ENCODE measurements around the gene HECW1. TPM values are rescaled to one million over a fixed set of nuclear protein-coding genes. Genes with fewer than 3 reads are reported as not detected.

Gene HECW1
- total RNA-seq, 2 donors from 2014 or later, result 0.04 TPM; not detected in 1

DNA sequence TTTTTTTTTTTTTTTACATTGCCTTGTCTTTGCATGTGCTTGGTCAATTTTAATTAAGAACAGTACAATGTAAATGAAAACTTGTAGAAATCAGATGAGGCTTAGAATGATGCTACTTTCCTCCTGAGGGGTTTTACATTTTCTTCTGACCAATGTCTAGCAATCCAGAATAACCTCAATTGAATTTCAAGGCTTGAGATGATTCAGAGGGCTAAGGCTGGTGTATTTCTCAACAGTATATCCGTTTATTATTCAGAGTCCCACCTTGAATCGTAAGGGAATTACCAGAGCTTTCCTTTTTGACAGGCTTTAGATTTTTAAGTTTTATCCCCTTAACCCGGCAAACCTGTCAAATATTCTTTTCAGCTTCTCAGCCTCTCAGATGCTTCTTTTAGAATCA, 239.2 kb downstream of the HECW1 start:
- H3K36me3 ChIP-seq, result no peaks in the 10 kb centered on the region
- TF ChIP-seq, protein P1, sequence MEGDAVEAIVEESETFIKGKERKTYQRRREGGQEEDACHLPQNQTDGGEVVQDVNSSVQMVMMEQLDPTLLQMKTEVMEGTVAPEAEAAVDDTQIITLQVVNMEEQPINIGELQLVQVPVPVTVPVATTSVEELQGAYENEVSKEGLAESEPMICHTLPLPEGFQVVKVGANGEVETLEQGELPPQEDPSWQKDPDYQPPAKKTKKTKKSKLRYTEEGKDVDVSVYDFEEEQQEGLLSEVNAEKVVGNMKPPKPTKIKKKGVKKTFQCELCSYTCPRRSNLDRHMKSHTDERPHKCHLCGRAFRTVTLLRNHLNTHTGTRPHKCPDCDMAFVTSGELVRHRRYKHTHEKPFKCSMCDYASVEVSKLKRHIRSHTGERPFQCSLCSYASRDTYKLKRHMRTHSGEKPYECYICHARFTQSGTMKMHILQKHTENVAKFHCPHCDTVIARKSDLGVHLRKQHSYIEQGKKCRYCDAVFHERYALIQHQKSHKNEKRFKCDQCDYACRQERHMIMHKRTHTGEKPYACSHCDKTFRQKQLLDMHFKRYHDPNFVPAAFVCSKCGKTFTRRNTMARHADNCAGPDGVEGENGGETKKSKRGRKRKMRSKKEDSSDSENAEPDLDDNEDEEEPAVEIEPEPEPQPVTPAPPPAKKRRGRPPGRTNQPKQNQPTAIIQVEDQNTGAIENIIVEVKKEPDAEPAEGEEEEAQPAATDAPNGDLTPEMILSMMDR (IDR thresholded peaks at IDR 0.05), result no peak

GRCh38 chr7:43353902-43354301, 241.5 kb downstream of the HECW1 start:
- Histone ChIP-seq H3K27me3 (no peaks in the 10 kb centered on the region), H3K4me3 (no peak overlapping the region), H3K36me3 (no peaks in the 10 kb centered on the region), H3K27ac (no peak overlapping the region), H3K9me3 (no peaks in the 10 kb centered on the region), H3K4me1 (no peaks in the 10 kb centered on the region)
- DNase-seq (ENCODE audit: low spot score), result no peak
- TF ChIP-seq, protein P1 (IDR thresholded peaks at IDR 0.05), result no peak

More for the DNA sequence above, 239.2 kb downstream of the HECW1 start:
- Histone ChIP-seq H3K4me3 (no peak overlapping the region), H3K9me3 (no peaks in the 10 kb centered on the region), H3K27me3 (no peaks in the 10 kb centered on the region), H3K27ac (no peak overlapping the region), H3K4me1 (no peaks in the 10 kb centered on the region)
- DNase-seq (ENCODE audit: low spot score), result no peak

- H3K4me1 ChIP-seq, result no peaks in the 10 kb centered on the region
- H3K4me3 ChIP-seq, result no peak overlapping the region
- TF ChIP-seq, protein P1 (IDR thresholded peaks at IDR 0.05), result no peak
- no peaks in the 10 kb centered on the region for H3K9me3 ChIP-seq
- DNase-seq (ENCODE audit: low spot score), result no peak
- H3K27me3 ChIP-seq, result no peaks in the 10 kb centered on the region
- H3K36me3 ChIP-seq, result no peaks in the 10 kb centered on the region
- no peak overlapping the region for H3K27ac ChIP-seq
Observed at GRCh38 chr7:43362652-43363034, 250.2 kb downstream of the HECW1 start.

DNA sequence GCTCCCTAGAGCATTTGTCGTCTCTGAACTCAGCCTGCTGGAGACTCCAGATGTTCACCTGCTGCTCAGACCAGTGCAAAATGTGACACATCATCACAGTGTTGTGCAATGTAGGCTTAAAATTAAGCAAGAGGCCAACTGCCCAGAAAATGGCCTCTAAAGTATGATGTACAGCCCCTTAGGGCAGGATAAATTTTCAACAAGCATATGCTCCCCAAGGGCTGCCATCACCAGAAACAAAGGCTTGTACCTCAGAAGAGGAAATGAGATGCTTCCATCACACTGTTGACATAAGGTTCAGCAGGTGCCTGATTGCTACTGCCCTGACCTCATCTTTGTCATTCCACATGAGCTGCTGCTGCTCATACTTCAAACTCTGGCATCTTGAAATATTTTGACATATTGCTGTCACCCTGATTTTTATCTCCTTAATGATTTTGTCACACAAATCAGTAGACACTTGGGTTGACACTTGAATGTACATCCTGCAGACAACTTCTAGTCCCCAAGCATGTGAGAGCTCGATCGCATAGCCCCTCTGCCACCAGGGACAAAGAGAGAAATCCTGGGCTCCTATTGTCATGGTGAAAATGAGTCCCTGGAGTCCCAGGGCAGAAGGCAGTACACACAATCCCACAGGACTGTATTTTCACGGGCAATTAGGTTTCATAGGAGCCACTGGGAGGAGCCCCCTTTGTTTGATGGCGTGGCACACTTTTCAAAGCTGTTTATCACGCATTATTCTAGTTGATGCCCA, 250.8 kb downstream of the HECW1 start:
- TF ChIP-seq, protein P1 (IDR thresholded peaks at IDR 0.05), result no peak
- no peak overlapping the region for H3K27ac ChIP-seq
- DNase-seq (ENCODE audit: low spot score), result no peak

GRCh38 chr7:43364391-43364790, 251.9 kb downstream of the HECW1 start:
- H3K9me3 ChIP-seq, result no peaks in the 10 kb centered on the region
- H3K27ac ChIP-seq, result no peak overlapping the region
- no peak for DNase-seq (ENCODE audit: low spot score)
- no peak overlapping the region for H3K4me3 ChIP-seq
- TF ChIP-seq, protein P1 (IDR thresholded peaks at IDR 0.05), result no peak
- H3K36me3 ChIP-seq, result no peaks in the 10 kb centered on the region
- no peaks in the 10 kb centered on the region for H3K4me1 ChIP-seq
- H3K27me3 ChIP-seq, result no peaks in the 10 kb centered on the region

More for the DNA sequence above, 250.8 kb downstream of the HECW1 start:
- H3K36me3 ChIP-seq, result no peaks in the 10 kb centered on the region
- H3K4me1 ChIP-seq, result no peaks in the 10 kb centered on the region
- no peaks in the 10 kb centered on the region for H3K9me3 ChIP-seq
- no peaks in the 10 kb centered on the region for H3K27me3 ChIP-seq
- H3K4me3 ChIP-seq, result no peak overlapping the region

Measured in right atrium auricular region (tissue), 2 donors.